ENCODE measurements around the gene LENG1.
A peak's percentile ranks its signal among the peaks of the same experiment; 100 is the strongest.

LENG1 gene

DNA sequence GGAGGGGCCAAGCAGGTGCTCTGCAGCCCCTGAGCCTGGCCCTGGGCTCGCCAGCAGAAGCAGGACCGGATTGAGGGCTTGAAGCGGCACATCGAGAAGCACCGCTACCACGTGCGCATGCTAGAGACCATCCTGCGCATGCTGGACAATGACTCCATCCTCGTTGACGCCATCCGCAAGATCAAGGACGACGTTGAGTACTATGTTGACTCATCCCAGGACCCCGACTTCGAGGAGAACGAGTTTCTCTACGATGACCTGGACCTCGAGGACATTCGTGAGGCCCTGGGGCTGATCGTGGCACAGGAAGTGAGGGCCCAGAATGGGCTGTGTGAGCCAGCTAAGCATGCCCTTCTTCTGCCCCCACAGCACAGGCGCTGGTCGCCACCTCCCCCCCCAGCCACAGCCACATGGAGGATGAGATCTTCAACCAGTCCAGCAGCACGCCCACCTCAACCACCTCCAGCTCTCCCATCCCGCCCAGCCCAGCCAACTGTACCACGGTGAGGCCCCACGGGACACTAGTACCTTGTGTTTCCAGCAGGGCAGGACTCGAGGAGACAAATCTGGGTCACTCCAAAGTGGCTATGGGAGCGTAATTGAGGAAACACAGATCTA is 13.9 kb downstream of the LENG1 start:
- ChIA-PET CTCF (no interaction called here), POLR2A (no interaction called here)
- DNase-seq (ENCODE audit: extremely low spot score): no peak
- TF ChIP-seq CTBP1 (IDR thresholded peaks at IDR 0.05; ENCODE audit: borderline replicate concordance): no peak
- no peak for TF ChIP-seq SP1 (IDR thresholded peaks at IDR 0.05)
- no peak for TF ChIP-seq BHLHE40 (IDR thresholded peaks at IDR 0.05; ENCODE audit: borderline replicate concordance)
- no peak for TF ChIP-seq FOXM1 (IDR thresholded peaks at IDR 0.05; ENCODE audit: borderline replicate concordance)
- no peak for TF ChIP-seq FOXA1 (IDR thresholded peaks at IDR 0.05)
- no peak for TF ChIP-seq FOXK2 (IDR thresholded peaks at IDR 0.05)
- no peak for TF ChIP-seq HDGF (IDR thresholded peaks at IDR 0.05; ENCODE audit: borderline replicate concordance)
- no peak for TF ChIP-seq ARNT (IDR thresholded peaks at IDR 0.05)
- TF ChIP-seq, protein P1, sequence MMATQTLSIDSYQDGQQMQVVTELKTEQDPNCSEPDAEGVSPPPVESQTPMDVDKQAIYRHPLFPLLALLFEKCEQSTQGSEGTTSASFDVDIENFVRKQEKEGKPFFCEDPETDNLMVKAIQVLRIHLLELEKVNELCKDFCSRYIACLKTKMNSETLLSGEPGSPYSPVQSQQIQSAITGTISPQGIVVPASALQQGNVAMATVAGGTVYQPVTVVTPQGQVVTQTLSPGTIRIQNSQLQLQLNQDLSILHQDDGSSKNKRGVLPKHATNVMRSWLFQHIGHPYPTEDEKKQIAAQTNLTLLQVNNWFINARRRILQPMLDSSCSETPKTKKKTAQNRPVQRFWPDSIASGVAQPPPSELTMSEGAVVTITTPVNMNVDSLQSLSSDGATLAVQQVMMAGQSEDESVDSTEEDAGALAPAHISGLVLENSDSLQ (IDR thresholded peaks at IDR 0.05): no peak
- TF ChIP-seq LEF1 (IDR thresholded peaks at IDR 0.05; ENCODE audit: borderline replicate concordance): no peak
- no peak for TF ChIP-seq L3MBTL2 (conservative IDR thresholded peaks at IDR 0.05)
- TF ChIP-seq ELF4 (IDR thresholded peaks at IDR 0.05): no peak

DNA sequence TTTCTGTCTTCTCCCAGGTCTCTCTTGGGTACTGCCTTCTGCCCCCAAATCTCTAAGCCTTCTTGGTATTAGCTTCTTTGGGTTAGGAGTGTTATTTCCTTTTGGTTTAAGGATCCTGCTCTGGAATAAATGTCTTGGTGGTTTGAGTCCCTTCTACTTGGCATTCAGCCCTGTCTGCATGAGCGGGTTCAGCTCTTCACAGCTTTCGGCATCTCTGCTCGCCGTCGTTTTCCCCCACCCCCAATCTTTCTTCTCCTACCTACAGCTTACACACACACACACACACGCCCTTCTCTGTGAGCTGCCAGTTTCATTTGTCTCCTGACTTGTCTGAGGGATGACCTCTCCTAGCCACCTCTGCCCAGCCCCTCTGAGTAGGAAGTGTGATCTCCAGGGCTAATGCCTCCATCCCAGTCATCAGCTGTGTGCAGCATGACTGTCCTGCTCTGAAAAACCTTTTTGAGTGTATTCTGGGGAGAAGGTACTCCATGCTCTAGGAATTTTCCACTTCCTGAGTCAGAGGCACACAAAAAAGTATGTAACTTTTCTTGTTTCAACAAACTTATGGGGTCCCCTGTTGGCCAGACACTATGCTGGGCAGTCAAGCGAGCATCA is 17.2 kb downstream of the LENG1 start:
- no peak for DNase-seq (ENCODE audit: extremely low spot score)
- ChIA-PET POLR2A (interaction anchor here (1.0 kb wide), 1 partner anchor 27 kb away, joined by 3 read pairs; the partner anchor contains the start of gene TFPT), CTCF (no interaction called here)
- no peak for TF ChIP-seq ARNT (IDR thresholded peaks at IDR 0.05)
- TF ChIP-seq L3MBTL2 (conservative IDR thresholded peaks at IDR 0.05): no peak
- no peak for TF ChIP-seq ZNF384 (IDR thresholded peaks at IDR 0.05)
- TF ChIP-seq BHLHE40 (IDR thresholded peaks at IDR 0.05; ENCODE audit: borderline replicate concordance): no peak
- TF ChIP-seq SP1 (IDR thresholded peaks at IDR 0.05): no peak
- no peak for TF ChIP-seq FOXM1 (IDR thresholded peaks at IDR 0.05; ENCODE audit: borderline replicate concordance)
- no peak for TF ChIP-seq HDGF (IDR thresholded peaks at IDR 0.05; ENCODE audit: borderline replicate concordance)
- TF ChIP-seq CTBP1 (IDR thresholded peaks at IDR 0.05; ENCODE audit: borderline replicate concordance): no peak

DNA sequence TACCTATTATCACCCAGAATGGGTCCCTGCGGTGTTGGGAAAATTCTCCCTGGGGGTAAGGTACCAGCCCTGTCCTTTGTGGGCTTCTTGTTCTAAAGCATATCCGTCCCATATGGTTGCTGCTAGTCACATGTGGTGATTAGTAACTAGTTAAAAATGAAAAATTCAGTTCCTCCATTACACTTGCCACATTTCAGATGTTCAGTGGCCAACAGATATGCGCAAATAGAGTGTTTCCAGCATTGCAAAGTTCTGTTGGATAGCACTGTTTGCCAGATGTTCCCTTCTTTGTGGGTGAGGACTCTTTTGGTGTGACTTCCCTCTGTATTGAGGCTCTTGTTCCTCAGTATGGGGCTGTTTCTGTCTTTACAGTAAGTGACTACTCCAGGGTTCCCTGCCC is 18.2 kb downstream of the LENG1 start:
- POLR2A ChIA-PET: interaction anchor here (0.6 kb wide), 1 partner anchor 10 kb away, joined by 3 read pairs; no protein-coding TSS in a partner anchor
- no peak for DNase-seq (ENCODE audit: extremely low spot score)
- CTCF ChIA-PET: no interaction called here
- TF ChIP-seq ZNF384 (IDR thresholded peaks at IDR 0.05) (no peak), SUZ12 (IDR thresholded peaks at IDR 0.05) (no peak), LEF1 (IDR thresholded peaks at IDR 0.05; ENCODE audit: borderline replicate concordance) (no peak), CTBP1 (IDR thresholded peaks at IDR 0.05; ENCODE audit: borderline replicate concordance) (no peak), FOXM1 (IDR thresholded peaks at IDR 0.05; ENCODE audit: borderline replicate concordance) (no peak), FOXK2 (IDR thresholded peaks at IDR 0.05) (no peak), FOXA1 (IDR thresholded peaks at IDR 0.05) (no peak), BHLHE40 (IDR thresholded peaks at IDR 0.05; ENCODE audit: borderline replicate concordance) (no peak), L3MBTL2 (conservative IDR thresholded peaks at IDR 0.05) (no peak), ELF4 (IDR thresholded peaks at IDR 0.05) (no peak), NFRKB (IDR thresholded peaks at IDR 0.05) (no peak), SP1 (IDR thresholded peaks at IDR 0.05) (no peak), HDGF (IDR thresholded peaks at IDR 0.05; ENCODE audit: borderline replicate concordance) (no peak), TARDBP (IDR thresholded peaks at IDR 0.05) (no peak)

DNA sequence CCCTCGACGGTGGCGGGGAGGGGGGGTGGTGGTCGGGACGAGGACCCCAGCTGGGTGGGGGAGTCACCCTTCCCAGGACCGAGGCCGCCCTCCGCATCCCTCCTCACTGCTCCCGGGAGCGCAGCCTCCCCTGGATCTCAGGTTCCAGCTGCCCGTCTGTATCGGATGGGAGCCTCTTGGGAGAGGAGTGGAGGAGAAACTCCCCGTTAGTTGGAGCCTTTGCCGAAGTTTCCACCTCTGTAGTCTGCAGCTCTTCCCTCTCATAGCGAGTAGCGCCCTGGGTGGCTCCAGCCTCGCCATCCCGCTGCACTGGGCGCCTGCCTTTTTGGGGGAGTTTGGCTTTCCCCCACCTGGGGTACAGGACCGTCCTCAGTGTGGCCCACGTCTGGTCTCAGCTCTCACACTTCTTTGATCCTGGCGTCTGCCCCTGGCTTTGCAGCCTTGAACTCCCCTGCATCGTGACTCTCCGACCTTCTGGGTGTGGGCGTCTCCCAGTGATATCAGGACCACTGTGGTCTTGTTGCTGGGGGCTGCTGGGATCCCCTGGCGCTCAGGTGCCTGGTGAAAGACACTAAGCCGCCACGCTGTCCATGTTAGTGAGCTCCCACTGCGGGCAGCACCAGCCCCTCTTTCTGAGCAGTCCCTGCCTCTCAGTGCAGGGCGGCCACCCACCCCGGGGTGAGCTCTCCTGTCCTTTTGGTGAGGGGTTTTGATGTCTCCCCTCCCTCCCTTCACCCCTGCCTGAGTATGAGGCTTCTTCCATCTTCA is 20.8 kb downstream of the LENG1 start:
- ChIA-PET POLR2A (interaction anchor here (1.0 to 1.1 kb wide), 2 partner anchors 14 to 23 kb away, joined by 3 to 4 read pairs; partner anchors contain the start of genes PRPF31 and TFPT), CTCF (no interaction called here)
- no peak for DNase-seq (ENCODE audit: extremely low spot score)
- TF ChIP-seq ZNF384 (IDR thresholded peaks at IDR 0.05) (no peak), BHLHE40 (IDR thresholded peaks at IDR 0.05; ENCODE audit: borderline replicate concordance) (no peak), FOXM1 (IDR thresholded peaks at IDR 0.05; ENCODE audit: borderline replicate concordance) (no peak), SUZ12 (IDR thresholded peaks at IDR 0.05) (no peak), HDGF (IDR thresholded peaks at IDR 0.05; ENCODE audit: borderline replicate concordance) (no peak), FOXK2 (IDR thresholded peaks at IDR 0.05) (no peak), ELF4 (IDR thresholded peaks at IDR 0.05) (no peak), ARNT (IDR thresholded peaks at IDR 0.05) (no peak), LEF1 (IDR thresholded peaks at IDR 0.05; ENCODE audit: borderline replicate concordance) (no peak), SP1 (IDR thresholded peaks at IDR 0.05) (no peak), TARDBP (IDR thresholded peaks at IDR 0.05) (no peak), FOXA1 (IDR thresholded peaks at IDR 0.05) (no peak), L3MBTL2 (conservative IDR thresholded peaks at IDR 0.05) (no peak), NFRKB (IDR thresholded peaks at IDR 0.05) (no peak), CTBP1 (IDR thresholded peaks at IDR 0.05; ENCODE audit: borderline replicate concordance) (no peak)
- TF ChIP-seq, protein P1 (IDR thresholded peaks at IDR 0.05): no peak

DNA sequence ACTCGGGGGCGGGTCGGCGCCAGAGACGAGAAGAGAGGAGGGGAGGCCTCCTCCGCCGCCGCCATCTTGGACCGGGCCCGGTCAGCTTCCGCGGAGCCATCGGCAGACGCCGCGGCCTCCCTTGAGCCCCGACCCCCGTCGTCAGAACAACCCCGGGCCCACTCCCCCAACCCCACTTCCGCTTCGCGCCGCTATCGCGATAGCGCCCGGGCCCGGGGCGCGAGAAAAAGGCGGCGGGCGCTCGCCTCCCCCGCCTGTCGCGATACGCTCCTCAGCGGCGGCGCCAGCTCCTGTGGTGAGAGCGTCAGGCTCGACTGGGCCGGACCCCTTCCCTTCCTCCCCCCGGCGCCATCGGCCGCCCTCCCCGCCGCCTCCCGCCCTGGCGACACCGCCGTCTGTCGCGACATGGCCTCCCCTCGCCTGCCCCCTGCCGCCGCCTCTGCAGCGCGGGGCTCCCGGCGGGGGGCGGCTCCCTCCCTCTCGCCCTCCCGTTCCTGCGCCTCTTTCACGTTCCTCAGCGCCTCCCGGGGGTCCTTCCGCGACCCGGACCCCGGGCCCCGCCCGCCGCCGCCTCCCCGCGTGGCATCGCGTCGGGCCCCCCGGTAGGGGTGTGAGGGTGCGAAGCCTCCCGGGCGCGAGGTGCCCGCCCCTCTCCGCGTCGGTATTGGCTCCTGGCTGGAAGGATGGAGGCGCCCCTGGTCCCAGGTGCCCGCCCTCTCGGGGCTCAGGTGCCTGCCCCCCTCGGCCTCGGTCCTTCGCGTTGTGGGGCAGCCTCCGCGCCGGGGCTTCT is 21.6 kb downstream of the LENG1 start, which contains the start of gene CNOT3:
TSS of gene CNOT3 (plus strand) at position 64 of the 790 bp plus-strand sequence. CDS start 5,217 bp downstream, outside the sequence.
- ChIA-PET POLR2A (interaction anchor here (0.9 to 2.0 kb wide), 14 partner anchors 11 to 63 kb away, joined by 3 to 14 read pairs (median 4); partner anchors contain the start of genes LENG1, MBOAT7, NDUFA3 and PRPF31), CTCF (no interaction called here)
- no peak for TF ChIP-seq TARDBP (IDR thresholded peaks at IDR 0.05)
- peak; percentile 70 for TF ChIP-seq NFRKB (IDR thresholded peaks at IDR 0.05)
- no peak for DNase-seq (ENCODE audit: extremely low spot score)

All from HEK293T (cell line).